Chondrocyte (in vitro differentiated cells): ENCODE data around the gene FOXD1. TPM values are rescaled to one million over a fixed set of nuclear protein-coding genes. Genes with fewer than 3 reads are reported as not detected.
A peak's percentile ranks its signal among the peaks of the same experiment; 100 is the strongest.

ENCODE experiments used
- DNase-seq: peaks from one replicate; pipeline ENCODE4 v3.0.0; 2021; ENCODE audit warnings: mixed read lengths, low spot score
- H3K27ac Mint-ChIP-seq: one replicate; pipeline ENCODE4 v1.8.0; 2021; ENCODE audit warnings: mild to moderate bottlenecking, moderate library complexity, mixed read lengths; ENCODE audit not compliant: unreplicated experiment
- H3K27me3 Mint-ChIP-seq: 2 replicates; pipeline ENCODE4 v1.8.0; 2021; ENCODE audit warnings: low read depth, mixed read lengths
- H3K36me3 Mint-ChIP-seq: 2 replicates; pipeline ENCODE4 v1.8.0; 2021; ENCODE audit warnings: low read depth, mixed read lengths
- H3K4me1 Mint-ChIP-seq: 2 replicates; pipeline ENCODE4 v1.8.0; 2021; ENCODE audit warnings: low read depth, mild to moderate bottlenecking, mixed read lengths
- H3K4me3 Mint-ChIP-seq: one replicate; pipeline ENCODE4 v1.8.0; 2021; ENCODE audit warnings: mild to moderate bottlenecking, moderate library complexity, mixed read lengths; ENCODE audit not compliant: unreplicated experiment
- H3K9me3 Mint-ChIP-seq: 2 replicates; pipeline ENCODE4 v1.8.0; 2021; ENCODE audit warnings: low read depth, mixed read lengths
- total RNA-seq: library from RNA; stranded (reverse); gene quantifications from 3 replicates; pipeline ENCODE4 v1.2.1, GENCODE V29; 2021
- TF ChIP-seq, protein P1 (sequence below): fragments of 200-600 bp; sonication (generic); IDR thresholded peaks from 2 replicates; pipeline ENCODE4 v1.5.0; 2021; ENCODE audit warnings: antibody characterized with exemption, mild to moderate bottlenecking, moderate library complexity

FOXD1 gene
- total RNA-seq, 1 donor from 2014 or later = 28.6 TPM

DNA sequence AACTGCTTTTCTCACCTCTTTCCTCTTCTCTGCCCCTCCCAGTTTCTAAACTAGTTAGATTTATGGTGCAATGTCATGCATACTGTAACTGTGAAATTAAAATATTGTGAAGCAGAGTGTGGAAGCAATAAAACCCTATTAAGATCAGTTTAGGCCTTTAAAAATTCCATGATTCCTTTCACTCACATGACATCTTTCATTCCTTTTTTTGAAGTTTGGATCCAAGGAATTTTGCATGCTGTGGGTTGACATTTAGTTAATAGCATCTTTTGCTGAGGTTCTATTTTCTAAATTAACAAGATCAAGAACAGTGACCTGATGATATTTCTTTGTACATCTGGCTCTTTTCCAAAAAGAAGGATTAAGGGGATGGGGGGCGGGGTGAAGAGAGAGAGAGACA is 13.7 kb downstream of the FOXD1 start:
- H3K4me3 Mint-ChIP-seq = no peak overlapping the region
- H3K27ac Mint-ChIP-seq = no peak overlapping the region
- H3K9me3 Mint-ChIP-seq = no peaks in the 10 kb centered on the region
- peaks cover 11% of the 10 kb centered on the region for H3K27me3 Mint-ChIP-seq
- TF ChIP-seq, protein P1, sequence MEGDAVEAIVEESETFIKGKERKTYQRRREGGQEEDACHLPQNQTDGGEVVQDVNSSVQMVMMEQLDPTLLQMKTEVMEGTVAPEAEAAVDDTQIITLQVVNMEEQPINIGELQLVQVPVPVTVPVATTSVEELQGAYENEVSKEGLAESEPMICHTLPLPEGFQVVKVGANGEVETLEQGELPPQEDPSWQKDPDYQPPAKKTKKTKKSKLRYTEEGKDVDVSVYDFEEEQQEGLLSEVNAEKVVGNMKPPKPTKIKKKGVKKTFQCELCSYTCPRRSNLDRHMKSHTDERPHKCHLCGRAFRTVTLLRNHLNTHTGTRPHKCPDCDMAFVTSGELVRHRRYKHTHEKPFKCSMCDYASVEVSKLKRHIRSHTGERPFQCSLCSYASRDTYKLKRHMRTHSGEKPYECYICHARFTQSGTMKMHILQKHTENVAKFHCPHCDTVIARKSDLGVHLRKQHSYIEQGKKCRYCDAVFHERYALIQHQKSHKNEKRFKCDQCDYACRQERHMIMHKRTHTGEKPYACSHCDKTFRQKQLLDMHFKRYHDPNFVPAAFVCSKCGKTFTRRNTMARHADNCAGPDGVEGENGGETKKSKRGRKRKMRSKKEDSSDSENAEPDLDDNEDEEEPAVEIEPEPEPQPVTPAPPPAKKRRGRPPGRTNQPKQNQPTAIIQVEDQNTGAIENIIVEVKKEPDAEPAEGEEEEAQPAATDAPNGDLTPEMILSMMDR = no peak
- no peak for DNase-seq
- no peaks in the 10 kb centered on the region for H3K36me3 Mint-ChIP-seq
- peaks cover 24% of the 10 kb centered on the region for H3K4me1 Mint-ChIP-seq

DNA sequence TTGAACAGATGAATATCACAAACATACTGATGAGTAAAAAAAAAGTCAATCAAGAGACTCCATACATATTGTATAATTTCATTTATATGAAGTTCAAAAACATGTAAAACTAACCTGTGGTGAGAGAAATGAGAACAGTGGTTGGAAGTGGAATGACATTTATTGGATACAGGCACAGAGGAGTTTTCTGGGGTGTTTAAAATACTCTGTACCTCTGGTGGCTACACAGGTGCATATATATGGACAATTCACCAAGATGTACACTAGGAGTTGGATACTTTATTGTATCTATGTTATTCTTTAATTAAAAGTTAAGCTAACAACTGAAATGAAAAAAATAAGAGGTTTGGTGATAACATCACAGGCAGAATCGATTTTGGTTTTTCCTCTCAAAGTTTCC is 14.1 kb downstream of the FOXD1 start:
- H3K36me3 Mint-ChIP-seq = no peaks in the 10 kb centered on the region
- H3K4me1 Mint-ChIP-seq = peaks cover 24% of the 10 kb centered on the region
- no peak overlapping the region for H3K27ac Mint-ChIP-seq
- TF ChIP-seq, protein P1 = peak; percentile 37
- DNase-seq = no peak
- H3K9me3 Mint-ChIP-seq = no peaks in the 10 kb centered on the region
- H3K27me3 Mint-ChIP-seq = peaks cover 11% of the 10 kb centered on the region
- H3K4me3 Mint-ChIP-seq = no peak overlapping the region

DNA sequence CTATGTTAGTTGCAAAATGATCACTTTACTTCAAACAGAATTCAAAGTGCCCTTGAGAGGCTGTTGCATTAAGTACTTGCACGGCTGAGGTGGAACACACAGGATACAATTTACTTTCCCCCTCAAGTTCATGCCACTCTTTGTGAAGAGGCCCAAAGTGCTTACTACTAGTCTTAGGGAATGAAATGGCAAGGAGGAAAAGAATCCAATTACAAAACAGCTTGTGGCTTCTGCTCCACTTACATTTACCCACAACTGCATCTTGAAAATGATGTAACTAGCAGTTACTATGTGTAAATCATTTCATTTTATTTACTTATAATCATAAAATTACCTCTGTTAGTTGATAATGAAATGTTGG is 14.6 kb downstream of the FOXD1 start:
- no peak overlapping the region for H3K27ac Mint-ChIP-seq
- no peak overlapping the region for H3K4me3 Mint-ChIP-seq
- peaks cover 24% of the 10 kb centered on the region for H3K4me1 Mint-ChIP-seq
- TF ChIP-seq, protein P1 = no peak
- H3K27me3 Mint-ChIP-seq = peaks cover 13% of the 10 kb centered on the region
- H3K36me3 Mint-ChIP-seq = no peaks in the 10 kb centered on the region
- no peak for DNase-seq
- no peaks in the 10 kb centered on the region for H3K9me3 Mint-ChIP-seq

DNA sequence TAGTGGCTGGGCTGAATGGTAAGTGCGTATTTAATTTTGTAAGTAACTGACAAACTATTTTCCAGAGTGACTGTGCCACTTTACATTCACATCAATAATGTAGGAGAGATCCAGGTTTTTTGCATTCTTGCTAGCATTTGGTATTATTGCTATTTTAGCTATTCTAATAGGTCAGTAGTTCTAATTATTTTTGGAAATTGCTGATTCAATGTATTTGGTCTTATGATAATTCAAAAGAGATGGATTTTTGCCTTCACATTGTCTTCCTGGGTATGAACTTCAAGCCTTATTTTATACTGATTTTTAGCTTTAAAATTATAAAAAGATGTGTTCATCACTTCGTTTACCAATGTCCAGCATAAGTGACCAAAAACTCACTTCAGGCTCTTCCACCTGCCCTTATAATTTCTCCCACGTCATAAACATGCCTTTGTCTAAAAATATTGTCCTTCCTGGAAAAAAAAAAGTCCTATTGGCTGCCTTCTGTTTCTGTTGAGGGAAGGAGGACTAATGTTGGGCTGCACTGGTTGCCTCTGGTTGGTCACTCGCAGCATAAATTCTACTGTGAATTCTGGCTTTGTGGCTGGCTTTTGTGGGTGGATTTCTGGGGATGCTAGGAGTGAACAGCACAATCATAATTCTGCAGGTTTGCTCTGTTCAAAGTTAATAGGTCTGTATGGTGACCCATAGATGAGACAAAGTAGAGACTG is 15.2 kb downstream of the FOXD1 start:
- Mint-ChIP-seq H3K27ac (no peak overlapping the region), H3K36me3 (no peaks in the 10 kb centered on the region), H3K9me3 (no peaks in the 10 kb centered on the region), H3K4me1 (peaks cover 19% of the 10 kb centered on the region), H3K4me3 (no peak overlapping the region), H3K27me3 (peaks cover 9% of the 10 kb centered on the region)
- TF ChIP-seq, protein P1 = no peak
- DNase-seq = no peak

DNA sequence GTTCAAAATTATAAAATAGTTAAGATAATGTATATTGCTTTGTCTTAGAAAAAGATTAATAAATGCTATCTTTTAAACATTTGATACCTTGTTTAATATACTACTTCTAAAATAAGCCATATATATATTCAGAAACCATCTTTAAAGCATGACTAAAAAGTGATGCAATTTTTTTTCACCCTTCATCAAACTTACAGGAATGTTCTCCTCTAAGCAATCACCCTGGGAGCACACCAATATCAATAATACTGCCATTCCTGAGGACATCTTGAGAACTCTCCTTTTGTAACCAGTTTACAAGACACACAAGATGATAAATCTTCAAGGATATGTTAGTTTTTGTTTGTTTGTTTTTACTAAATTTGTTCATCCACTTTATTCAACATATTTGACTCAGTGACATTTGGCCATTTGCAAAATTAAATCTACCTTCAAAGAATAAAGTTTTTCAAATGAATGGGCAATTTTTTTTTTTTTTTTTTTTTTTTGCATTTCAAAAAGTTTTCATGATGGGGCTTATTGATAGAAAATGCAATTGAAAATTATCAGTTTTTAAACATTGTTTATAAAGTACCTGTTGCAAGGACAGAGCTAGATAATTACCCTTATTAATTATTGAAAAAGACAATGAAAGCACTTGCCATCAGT is 17.2 kb downstream of the FOXD1 start:
- Mint-ChIP-seq H3K9me3 (no peaks in the 10 kb centered on the region), H3K4me1 (peaks cover 7% of the 10 kb centered on the region), H3K36me3 (no peaks in the 10 kb centered on the region), H3K27me3 (peaks cover 3% of the 10 kb centered on the region), H3K4me3 (no peak overlapping the region), H3K27ac (no peak overlapping the region)
- DNase-seq = no peak
- TF ChIP-seq, protein P1 = no peak
